Progenitor cell of endocrine pancreas (in vitro differentiated cells): Measurements from ENCODE around the gene VPS36. TPM values are rescaled to one million over a fixed set of nuclear protein-coding genes. Genes with fewer than 3 reads are reported as not detected.

Experiments
- DNase-seq: peaks from one replicate; pipeline ENCODE4 v3.0.0; 2021; ENCODE audit warnings: low spot score; ENCODE audit not compliant: unreplicated experiment
- H3K27ac Mint-ChIP-seq: 2 replicates; pipeline ENCODE4 v1.8.0; 2021; ENCODE audit warnings: mild to moderate bottlenecking, moderate library complexity, mixed read lengths
- H3K27me3 Mint-ChIP-seq: 2 replicates; pipeline ENCODE4 v1.8.0; 2021; ENCODE audit warnings: mixed read lengths
- H3K36me3 Mint-ChIP-seq: 2 replicates; pipeline ENCODE4 v1.8.0; 2022; ENCODE audit warnings: mixed read lengths; ENCODE audit not compliant: insufficient read depth
- H3K4me1 Mint-ChIP-seq: 2 replicates; pipeline ENCODE4 v1.8.0; 2021; ENCODE audit warnings: low read depth, mixed read lengths
- H3K4me3 Mint-ChIP-seq: 2 replicates; pipeline ENCODE4 v1.8.0; 2021; ENCODE audit warnings: low read depth, mild to moderate bottlenecking, moderate library complexity, mixed read lengths
- H3K9me3 Mint-ChIP-seq: 2 replicates; pipeline ENCODE4 v1.8.0; 2021; ENCODE audit warnings: low read depth, mixed read lengths
- CTCF ChIP-seq: fragments of 200-600 bp; sonication (generic); IDR thresholded peaks from one replicate; pipeline ENCODE4 v1.5.0; 2021; ENCODE audit warnings: antibody characterized with exemption, mild to moderate bottlenecking; ENCODE audit not compliant: unreplicated experiment
- total RNA-seq: library from RNA; stranded (reverse); gene quantifications from 2 replicates; pipeline ENCODE4 v1.2.1, GENCODE V29; 2021

VPS36 gene
- total RNA-seq, 1 donor from 2014 or later, result 49.6 TPM

GRCh38 chr13:52463526-52463925 lies 13.1 kb upstream of the VPS36 start:
- TF ChIP-seq CTCF, result no peak
- H3K36me3 Mint-ChIP-seq, result peaks cover 41% of the 10 kb centered on the region
- H3K27me3 Mint-ChIP-seq, result no peaks in the 10 kb centered on the region
- peaks cover 4% of the 10 kb centered on the region for H3K4me1 Mint-ChIP-seq
- no peak overlapping the region for H3K27ac Mint-ChIP-seq
- H3K9me3 Mint-ChIP-seq, result no peaks in the 10 kb centered on the region
- DNase-seq, result no peak
- no peak overlapping the region for H3K4me3 Mint-ChIP-seq

- no peak for DNase-seq
- Mint-ChIP-seq H3K27me3 (no peaks in the 10 kb centered on the region), H3K4me1 (peaks cover 17% of the 10 kb centered on the region), H3K27ac (no peak overlapping the region), H3K9me3 (no peaks in the 10 kb centered on the region), H3K36me3 (peaks cover 28% of the 10 kb centered on the region), H3K4me3 (no peak overlapping the region)
- no peak for TF ChIP-seq CTCF
Observed at GRCh38 chr13:52461265-52461664, 10.8 kb upstream of the VPS36 start.

- Mint-ChIP-seq H3K27me3 (no peaks in the 10 kb centered on the region), H3K27ac (no peak overlapping the region), H3K4me1 (peaks cover 24% of the 10 kb centered on the region), H3K9me3 (no peaks in the 10 kb centered on the region), H3K4me3 (no peak overlapping the region), H3K36me3 (peaks cover 17% of the 10 kb centered on the region)
- no peak for TF ChIP-seq CTCF
- DNase-seq, result no peak
Observed at GRCh38 chr13:52459668-52460067, 9.2 kb upstream of the VPS36 start.

- H3K4me3 Mint-ChIP-seq, result peak overlapping the region; percentile 93
- TF ChIP-seq CTCF, result no peak
- no peaks in the 10 kb centered on the region for H3K27me3 Mint-ChIP-seq
- H3K4me1 Mint-ChIP-seq, result peaks cover 37% of the 10 kb centered on the region
- H3K27ac Mint-ChIP-seq, result peak overlapping the region; percentile 94
- no peaks in the 10 kb centered on the region for H3K9me3 Mint-ChIP-seq
- H3K36me3 Mint-ChIP-seq, result peaks cover 5% of the 10 kb centered on the region
- DNase-seq, result peak; percentile 80
Observed at GRCh38 chr13:52455677-52456041, 5.2 kb upstream of the VPS36 start.

GRCh38 chr13:52454820-52455676 lies 4.6 kb upstream of the VPS36 start, which contains the start of gene CKAP2:
Gene CKAP2, plus strand, starts transcription at chr13:52455478. Its CDS starts 79 bp downstream, at chr13:52455557.
- Mint-ChIP-seq H3K9me3 (no peaks in the 10 kb centered on the region), H3K27ac (peak within 1 kb of the TSS; percentile 99), H3K4me1 (peaks cover 37% of the 10 kb centered on the region), H3K4me3 (peak within 1 kb of the TSS; percentile 93), H3K27me3 (no peaks in the 10 kb centered on the region), H3K36me3 (peaks cover 5% of the 10 kb centered on the region)
- no peak for TF ChIP-seq CTCF
- DNase-seq, result peak; percentile 82
